Measurements from ENCODE around the gene PARVA. TPM values are rescaled to one million over a fixed set of nuclear protein-coding genes. Genes with fewer than 3 reads are reported as not detected.

The PARVA gene
- total RNA-seq, 1 experiment from 2014 or later = 9.9 TPM

GRCh38 chr11:12560362-12560761 is 183.0 kb downstream of the PARVA start:
- in situ Hi-C loops (cut with HindIII; ENCODE audit: low sequenced_read_pairs) = no loop called here
- DNase-seq (ENCODE audit: low spot score) = no peak

DNA sequence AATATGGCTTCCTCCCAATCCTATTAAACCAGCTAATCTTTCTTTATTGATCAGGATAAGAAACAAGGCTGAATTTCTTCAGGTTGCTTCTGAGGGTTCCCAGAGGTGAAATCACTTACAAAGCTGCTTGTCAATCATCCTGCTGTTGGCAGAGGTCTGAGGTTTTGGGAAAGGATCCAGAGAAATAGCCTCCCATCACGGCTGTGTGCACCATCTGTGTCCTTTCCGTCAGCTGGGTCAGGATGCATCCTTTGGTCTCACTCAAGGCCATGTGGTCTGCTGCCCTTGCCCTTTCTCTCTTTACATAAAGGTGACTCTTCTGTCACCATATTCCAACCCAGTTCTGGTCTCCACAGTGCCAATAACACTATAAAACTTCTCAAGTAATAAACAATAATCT is 183.5 kb downstream of the PARVA start:
- no peak for DNase-seq (ENCODE audit: low spot score)
- in situ Hi-C loops (cut with HindIII; ENCODE audit: low sequenced_read_pairs) = no loop called here

DNA sequence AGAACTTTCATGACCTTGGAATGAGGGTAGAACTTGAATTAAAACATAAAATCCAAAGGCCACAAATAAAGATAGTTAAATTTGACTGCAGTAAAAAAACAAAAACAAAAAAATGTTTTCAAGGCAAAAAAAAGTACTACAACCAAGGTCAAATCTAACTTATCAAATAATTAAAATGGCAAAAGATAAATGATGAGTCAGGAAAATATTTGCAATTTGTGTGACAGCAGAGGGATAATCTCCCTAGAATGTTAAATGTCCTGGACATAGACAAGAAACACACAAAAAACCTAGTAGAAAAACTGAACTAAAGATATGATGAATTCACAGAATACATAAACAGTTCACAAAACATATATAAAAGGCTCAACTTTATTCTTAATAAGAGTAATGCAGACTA is 186.6 kb downstream of the PARVA start:
- in situ Hi-C loops (cut with HindIII; ENCODE audit: low sequenced_read_pairs) = no loop called here
- DNase-seq (ENCODE audit: low spot score) = no peak

DNA sequence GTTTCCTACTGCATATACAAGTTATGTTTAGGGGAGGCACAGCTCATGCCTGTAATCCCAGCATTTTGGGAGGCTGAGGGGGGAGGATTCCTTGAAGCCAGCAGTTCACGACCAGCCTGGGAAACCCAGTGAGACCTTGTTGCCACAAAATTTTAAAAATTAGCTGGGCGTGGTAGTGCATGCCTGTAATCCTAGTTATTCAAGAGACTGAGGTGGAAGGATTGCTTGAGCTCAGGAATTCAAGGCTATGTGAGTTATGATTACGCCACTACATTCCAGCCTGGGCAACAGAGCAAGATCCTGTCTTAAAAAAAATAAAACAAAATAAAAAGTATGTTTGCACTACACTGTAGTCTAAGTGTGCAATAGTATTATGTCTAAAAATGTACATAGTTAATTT is 188.0 kb downstream of the PARVA start:
- no peak for DNase-seq (ENCODE audit: low spot score)
- in situ Hi-C loops (cut with HindIII; ENCODE audit: low sequenced_read_pairs) = no loop called here

- in situ Hi-C loops (cut with HindIII; ENCODE audit: low sequenced_read_pairs) = no loop called here
- DNase-seq (ENCODE audit: low spot score) = no peak
Measured at GRCh38 chr11:12567746-12568460, 190.5 kb downstream of the PARVA start.

DNA sequence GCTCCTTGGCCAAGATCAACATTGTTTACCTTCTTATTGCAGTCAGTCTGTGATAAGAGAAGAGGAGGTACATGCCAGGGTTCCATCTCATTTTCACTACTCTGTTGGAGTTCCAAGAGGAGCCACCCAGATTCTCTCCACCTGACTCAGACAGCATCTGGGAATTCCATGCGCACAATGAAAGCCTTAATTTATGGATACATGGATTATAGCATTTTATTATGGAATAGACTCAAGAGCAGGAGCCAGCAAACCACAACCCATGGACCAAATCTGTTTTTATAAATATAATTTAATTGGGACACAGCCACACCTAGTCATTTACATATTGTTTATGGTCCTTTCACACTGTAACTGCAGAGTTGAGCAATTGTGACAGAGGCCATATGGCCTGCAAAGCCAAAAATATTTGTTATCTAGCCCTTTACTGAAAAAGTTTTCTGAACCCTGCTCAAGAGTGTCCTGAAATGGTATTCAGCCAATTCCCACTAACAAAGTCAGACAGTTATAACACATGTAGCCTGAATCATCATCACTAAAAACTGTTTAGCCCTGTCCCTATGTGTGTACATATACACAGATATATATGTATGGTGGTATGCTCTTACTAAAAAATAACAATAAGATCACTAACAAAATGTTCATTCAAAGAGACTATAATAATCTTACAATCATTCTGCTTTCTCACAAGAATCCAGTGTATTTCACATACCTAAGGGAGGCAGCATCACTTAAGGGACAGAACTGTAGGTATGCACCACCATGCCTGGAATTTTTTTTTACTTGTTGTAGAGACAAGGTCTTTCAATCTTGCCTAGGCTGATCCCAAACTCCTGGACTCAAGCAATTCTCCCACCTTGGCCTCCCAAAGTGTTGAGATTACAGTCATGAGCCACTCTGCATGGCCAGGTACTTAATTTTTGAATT is 192.4 kb downstream of the PARVA start:
- no peak for DNase-seq (ENCODE audit: low spot score)
- in situ Hi-C loops (cut with HindIII; ENCODE audit: low sequenced_read_pairs) = no loop called here

DNA sequence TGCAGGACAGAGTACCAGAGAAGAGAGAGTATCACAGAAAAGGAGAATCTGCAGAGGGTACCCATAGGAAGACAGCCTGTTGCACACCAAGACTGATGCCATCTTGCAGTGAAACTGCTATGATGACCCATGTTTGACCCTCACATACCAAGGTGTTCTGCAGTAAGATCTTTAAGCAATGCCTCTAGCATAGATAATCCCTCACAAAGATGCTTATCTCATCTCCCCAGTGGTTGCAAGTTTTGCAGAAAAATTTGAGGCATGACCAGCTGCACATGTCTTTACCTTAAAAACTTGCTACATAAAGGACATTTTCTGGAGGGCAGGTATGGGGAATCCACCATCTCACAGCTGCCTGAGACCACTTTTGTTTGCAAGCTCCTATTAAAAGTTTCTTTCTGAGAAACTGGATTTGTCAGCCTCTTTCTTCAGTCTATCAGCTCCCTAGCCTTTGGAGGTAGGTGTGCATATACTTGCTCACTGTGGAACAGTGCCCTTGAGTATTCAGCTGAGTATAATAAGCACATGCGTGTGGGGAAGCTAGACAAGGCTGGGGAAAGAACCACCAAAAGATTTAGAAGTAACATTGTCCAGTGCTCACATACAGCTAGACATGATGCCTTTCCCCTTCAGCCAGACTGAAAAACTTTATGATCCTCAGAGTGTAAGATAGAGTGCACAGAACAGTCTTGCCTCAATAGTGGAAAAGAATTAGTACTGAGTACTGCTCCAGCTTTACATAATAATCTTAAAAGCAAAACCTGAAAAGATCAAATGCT is 196.5 kb downstream of the PARVA start:
- in situ Hi-C loops (cut with HindIII; ENCODE audit: low sequenced_read_pairs) = no loop called here
- no peak for DNase-seq (ENCODE audit: low spot score)

DNA sequence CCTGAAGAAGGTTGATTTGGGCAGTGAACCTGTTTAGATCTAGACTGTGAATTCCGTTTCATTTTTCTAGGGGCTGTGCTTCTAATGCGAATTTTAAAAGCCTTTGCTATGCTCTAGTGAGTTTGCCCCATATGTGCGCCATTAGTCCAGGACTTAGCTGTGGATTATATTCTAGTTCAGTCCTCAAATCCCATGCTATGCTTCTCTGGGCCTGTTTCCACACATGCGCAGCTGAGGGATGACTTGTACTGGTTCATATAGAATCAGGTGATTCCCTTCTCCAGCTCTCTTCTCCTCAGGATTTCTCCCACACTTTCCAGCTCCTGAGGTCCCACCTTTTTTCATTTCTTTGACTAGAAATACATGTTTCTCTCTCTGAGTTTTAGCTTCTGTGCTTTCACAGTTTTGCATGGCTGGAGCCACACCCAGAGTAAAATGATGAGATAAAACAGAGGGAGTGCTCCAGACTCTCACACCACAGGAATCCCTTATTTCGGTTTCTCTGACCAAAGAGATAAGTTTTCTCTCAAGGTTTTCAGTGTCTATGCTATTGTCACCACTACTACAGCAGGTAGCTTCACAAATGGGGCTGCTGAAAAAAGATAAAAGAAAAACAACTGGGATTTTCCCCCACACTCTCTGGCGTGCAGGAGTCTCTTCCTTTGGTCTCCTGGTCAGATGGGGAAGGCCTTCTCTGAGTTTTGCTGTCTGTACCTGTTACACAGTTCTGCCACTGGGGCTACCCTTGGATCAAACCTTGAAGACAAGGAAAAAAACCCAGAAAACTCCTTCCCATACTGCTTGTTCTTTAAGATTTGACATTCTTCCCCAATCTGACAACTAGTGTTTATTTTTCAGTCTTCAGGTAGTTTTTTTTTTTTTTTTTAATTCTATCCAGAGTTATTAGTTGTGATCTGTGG is 200.6 kb downstream of the PARVA start:
- DNase-seq (ENCODE audit: low spot score) = no peak
- in situ Hi-C loops (cut with HindIII; ENCODE audit: low sequenced_read_pairs) = no loop called here

GRCh38 chr11:12581416-12581815 is 204.0 kb downstream of the PARVA start:
- DNase-seq (ENCODE audit: low spot score) = no peak
- in situ Hi-C loops (cut with HindIII; ENCODE audit: low sequenced_read_pairs) = no loop called here

- DNase-seq (ENCODE audit: low spot score) = peak; percentile 7
- in situ Hi-C loops (cut with HindIII; ENCODE audit: low sequenced_read_pairs) = no loop called here
Measured at GRCh38 chr11:12581923-12582322, 204.6 kb downstream of the PARVA start.
